Measurements from ENCODE around the gene SGK1.

The SGK1 gene

DNA sequence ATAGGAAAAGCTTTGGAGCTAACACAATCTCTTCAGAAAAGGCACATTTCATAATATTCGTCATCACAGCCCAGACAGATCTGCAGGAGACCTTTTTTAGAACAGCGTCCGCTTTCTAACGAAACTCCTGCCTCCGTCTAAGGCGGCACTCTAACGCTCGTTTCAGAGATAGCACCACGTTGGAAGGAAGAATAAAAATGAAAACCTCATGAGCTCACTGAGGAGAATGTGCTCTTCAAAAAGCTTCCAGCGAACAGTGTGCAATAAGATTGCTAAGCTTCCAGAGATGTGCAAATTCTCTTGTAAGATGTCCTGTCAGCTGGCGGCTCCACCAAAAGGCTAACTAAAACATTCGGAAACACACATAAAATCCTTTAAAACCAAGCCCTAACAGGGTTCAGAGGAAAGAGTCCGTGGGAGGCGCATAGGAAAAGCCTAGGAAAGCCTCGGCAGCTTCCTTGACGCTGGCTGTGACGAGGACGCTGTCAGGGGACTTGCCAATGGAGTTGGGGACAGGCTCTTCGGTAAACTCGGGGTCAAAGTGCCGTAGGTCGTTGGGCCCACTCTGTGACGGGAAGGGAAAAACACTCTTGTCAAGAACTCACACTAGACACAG lies 147.9 kb downstream of the SGK1 start:
- DNase-seq (ENCODE audit: low spot score): no peak

- no peak for DNase-seq (ENCODE audit: low spot score)
These were observed 149.2 kb downstream of the SGK1 start for GRCh38 chr6:134168590-134169208.

DNA sequence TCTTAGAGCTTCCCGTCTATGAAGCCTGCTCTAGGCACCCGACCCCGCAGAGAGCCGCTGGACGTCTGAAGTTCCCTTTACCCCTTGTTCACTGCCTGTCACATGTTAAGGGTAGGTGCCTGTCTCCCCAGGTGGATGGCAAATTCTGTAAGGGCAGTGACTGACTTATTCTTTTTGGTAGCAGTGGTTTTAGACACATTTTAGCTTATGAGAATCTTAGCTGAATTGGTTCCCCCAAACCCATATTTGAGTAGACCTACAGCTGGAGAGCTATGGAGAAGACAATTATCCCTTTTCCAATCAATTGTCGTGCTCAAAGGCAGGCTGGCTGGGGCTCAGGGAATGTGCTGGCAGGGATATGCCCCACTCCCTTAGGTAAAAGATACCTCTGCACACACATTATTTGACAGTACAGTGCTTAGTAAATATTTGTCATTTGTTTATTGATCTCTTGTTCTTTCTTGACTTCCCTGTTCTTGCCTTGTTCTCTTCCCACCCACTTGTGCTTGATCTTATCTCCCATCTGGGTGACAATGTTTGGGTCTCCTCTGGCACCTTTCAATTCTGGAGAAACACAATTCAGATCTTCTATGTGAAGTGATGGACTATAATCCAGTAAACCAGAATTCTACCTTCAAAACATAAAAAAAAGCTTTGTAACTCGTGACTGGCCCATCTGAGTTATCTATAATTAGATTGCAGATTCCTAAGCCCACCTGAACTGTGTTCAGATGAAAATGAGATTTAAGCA lies 151.2 kb downstream of the SGK1 start:
- DNase-seq (ENCODE audit: low spot score): no peak

- DNase-seq (ENCODE audit: low spot score): no peak
These were observed 152.2 kb downstream of the SGK1 start for GRCh38 chr6:134165561-134166201.

DNA sequence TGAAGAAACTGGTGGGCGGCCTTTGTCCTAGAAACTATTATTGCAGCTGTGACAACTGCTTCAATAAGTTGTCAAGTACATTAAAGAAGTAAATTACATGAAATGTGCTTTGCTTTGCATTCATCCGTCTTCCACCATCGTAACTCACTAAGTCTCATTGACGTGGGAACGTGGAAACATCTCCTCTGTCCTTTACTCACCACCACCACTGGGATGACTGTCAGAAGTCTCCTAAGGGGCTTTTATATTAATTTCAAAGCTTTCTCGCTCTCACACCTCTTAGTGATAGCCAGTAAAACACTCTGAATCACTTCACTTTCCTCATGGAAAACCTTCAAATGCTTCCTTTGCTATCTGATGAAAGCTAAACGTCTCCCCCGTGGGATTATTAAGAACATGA lies 153.6 kb downstream of the SGK1 start:
- no peak for DNase-seq (ENCODE audit: low spot score)

- DNase-seq (ENCODE audit: low spot score): no peak
These were observed 155.0 kb downstream of the SGK1 start for GRCh38 chr6:134162932-134163331.

- DNase-seq (ENCODE audit: low spot score): no peak
These were observed 156.9 kb downstream of the SGK1 start for GRCh38 chr6:134161041-134161440.

GRCh38 chr6:134152767-134153485 lies 165.0 kb downstream of the SGK1 start:
- DNase-seq (ENCODE audit: low spot score): no peak

GRCh38 chr6:134148566-134148965 lies 169.3 kb downstream of the SGK1 start:
- DNase-seq (ENCODE audit: low spot score): no peak

DNA sequence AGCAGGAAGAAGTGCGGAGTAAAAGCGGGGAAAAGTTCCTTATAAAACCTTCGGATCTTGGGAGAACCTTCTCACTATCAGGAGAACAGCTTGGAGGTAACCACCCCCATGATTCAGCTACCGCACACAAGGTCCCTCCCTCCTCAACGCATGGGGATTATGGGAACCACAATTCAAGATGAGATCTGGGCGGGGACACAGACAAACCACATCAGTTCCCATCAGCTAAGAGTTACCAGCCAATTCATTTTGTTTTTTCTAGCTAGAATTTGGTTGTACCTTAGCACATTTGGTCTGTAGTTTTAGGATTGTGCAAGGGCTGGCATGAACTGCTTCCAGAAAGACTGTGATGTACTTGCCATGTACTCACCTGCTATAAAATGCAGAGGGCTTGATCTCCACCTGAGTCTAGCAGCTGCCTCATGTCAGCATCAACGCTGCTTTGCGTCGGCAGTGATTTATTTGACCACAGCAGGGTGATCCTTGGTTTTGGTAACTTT lies 170.8 kb downstream of the SGK1 start:
- DNase-seq (ENCODE audit: low spot score): no peak

GRCh38 chr6:134146268-134147033 lies 171.5 kb downstream of the SGK1 start:
- DNase-seq (ENCODE audit: low spot score): no peak

- no peak for DNase-seq (ENCODE audit: low spot score)
These were observed 172.1 kb downstream of the SGK1 start for GRCh38 chr6:134145786-134146185.

- peak; percentile 29 for DNase-seq (ENCODE audit: low spot score)
These were observed 179.5 kb downstream of the SGK1 start for GRCh38 chr6:134138226-134138975.

DNA sequence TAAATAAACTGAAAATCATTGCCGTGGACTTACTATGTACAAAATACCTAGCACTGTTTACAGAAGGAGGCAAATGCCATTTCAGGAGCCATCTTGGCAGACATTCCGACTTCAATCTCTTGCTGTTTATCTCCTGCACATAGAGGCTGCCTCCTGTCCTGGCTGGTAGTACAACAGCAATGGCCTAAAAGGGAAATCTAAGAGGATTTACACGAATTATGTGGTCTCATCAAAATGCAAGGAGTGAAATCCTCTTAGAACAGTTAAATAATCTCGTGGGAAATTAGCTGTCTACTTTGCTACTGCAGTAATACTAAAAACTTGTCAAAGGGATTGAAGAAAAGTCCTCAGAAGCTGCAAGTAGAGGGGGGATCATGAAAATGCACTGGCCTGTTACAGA lies 183.3 kb downstream of the SGK1 start:
- DNase-seq (ENCODE audit: low spot score): no peak

DNA sequence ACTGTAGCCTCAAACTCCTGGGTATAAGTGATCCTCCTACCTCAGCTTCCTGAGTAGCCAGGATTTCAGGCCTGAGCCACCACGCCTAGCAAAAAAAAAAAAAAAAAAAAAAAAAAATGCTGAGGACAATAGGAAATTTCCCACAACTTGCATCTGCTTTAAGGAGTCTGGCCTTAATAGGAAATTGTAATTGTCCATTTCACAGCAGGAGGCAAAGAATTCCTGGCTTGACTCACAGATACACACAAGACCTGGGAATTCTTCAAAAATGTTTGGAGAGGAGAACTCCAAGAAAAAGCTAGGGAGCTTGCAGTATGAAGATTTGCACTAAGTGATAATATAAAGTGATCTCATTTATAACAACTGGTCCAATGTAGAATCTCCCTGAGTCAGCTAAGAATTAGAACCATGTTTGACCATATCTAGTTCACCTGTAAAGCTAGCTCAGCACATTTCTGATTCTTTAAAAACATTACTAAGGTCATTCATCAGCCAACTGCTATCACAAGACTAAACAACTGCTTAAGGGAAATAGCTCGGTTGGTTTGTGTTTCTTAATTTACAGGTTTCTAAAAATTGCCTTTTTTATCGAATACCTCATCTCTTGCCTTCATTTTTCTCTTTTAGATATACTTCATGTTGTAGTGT lies 185.3 kb downstream of the SGK1 start:
- no peak for DNase-seq (ENCODE audit: low spot score)

DNA sequence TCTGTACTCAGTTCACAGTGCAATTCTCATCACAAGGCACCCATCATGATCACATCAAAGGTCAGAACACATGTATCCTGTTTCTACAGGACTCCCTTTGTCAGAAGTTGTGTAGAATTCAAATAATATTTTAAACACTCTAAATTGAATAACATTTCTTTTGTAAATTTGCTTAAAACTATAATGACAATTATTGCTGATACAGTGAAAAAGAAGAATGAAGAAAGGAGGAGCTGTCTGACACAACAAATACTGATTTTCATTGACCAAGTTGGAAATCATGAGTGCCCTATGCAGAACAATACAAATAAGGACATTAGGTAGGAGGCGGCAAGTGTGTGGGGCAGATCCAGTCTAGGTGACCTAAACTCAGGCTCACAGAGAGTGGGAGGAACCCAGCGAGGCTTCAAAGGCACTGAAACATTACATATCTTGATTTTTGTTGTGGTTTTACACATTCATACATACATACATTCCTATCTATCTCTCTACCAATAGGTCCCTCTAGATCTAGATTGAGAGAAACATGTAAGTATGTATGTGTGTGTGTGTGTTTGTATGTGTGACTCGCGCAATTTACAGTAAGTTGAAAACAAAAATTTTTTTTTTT lies 186.3 kb downstream of the SGK1 start:
- no peak for DNase-seq (ENCODE audit: low spot score)

GRCh38 chr6:134128146-134128545 lies 189.8 kb downstream of the SGK1 start:
- no peak for DNase-seq (ENCODE audit: low spot score)

DNA sequence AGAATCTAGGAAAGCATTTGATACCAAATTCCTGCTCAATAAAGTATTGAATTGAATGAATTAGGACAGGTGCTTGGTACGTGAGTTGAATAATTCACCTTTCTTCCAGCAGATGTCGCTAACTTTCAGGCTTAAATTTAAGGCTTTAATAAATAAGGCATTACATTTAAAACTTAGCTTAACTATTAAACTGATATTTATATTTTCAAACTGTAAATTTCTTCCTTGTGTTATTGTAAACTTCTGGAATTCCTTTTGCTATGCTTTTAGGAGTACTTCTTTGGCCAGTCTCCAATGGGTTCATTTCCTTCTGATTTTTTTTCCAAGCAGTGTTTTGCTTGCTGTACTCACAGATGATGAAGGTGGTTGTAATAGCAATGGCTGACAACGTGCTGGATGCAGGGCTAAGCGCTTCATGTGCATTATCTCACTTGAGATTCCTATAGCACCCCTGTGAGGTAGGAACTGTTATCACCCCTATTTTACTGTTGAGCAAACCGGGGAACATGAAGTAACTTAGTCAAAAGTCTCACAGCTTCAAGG lies 194.2 kb downstream of the SGK1 start:
- peak; percentile 24 for DNase-seq (ENCODE audit: low spot score)

DNA sequence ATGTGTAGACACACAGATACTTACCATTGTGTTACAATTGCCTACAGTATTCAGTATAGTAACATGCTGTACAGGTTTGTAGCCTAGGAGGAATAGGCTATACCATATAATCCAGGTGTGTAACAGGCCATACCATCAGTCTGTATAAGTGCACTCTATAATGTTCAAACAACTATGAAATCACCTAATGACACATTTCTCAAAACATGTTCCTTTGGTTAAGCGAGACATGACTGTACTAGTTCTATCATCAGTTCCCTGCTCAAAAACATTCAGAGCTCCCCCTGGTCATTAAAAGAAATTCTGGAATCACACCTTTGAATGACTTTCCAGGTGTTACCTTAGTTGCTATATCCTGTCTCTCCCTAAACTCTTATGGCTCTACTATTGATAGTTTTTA lies 195.1 kb downstream of the SGK1 start:
- no peak for DNase-seq (ENCODE audit: low spot score)

All from globus pallidus (tissue), 1 donor.